ENCODE data around the gene CEMIP2.

- TF ChIP-seq E2F8 (IDR thresholded peaks at IDR 0.05; ENCODE audit: low read depth, partially characterized antibody) (no peak), EZH2 (IDR thresholded peaks at IDR 0.05; ENCODE audit: borderline replicate concordance, control insufficient read depth, low read depth, low read length) (no peak), POLR2AphosphoS5 (IDR thresholded peaks at IDR 0.05; ENCODE audit: low read length) (peak; percentile 47; the same call in 1 of the 2 replicates), ZNF592 (IDR thresholded peaks at IDR 0.05) (no peak), NRF1 (conservative IDR thresholded peaks at IDR 0.05; ENCODE audit: low read depth, low read length) (no peak)
Measured at GRCh38 chr9:71768388-71769174, at the start of gene CEMIP2.

All from GM12878 (cell line).